Activated effector memory CD4-positive, alpha-beta T cell treated with anti-CD3 and anti-CD28 coated beads, Interleukin-2, amount 50 U/mL, for 16 hours (primary cell): ENCODE measurements around the gene FAM20B.
"Not testable (repeated sequence)": the region's sequence is repeated elsewhere in the genome, so short reads cannot be mapped to it uniquely, and the experiment has no call there.

Experiments
- DNase-seq: peaks from one replicate; pipeline ENCODE4 v3.0.0-alpha.2; 2020

FAM20B gene

DNA sequence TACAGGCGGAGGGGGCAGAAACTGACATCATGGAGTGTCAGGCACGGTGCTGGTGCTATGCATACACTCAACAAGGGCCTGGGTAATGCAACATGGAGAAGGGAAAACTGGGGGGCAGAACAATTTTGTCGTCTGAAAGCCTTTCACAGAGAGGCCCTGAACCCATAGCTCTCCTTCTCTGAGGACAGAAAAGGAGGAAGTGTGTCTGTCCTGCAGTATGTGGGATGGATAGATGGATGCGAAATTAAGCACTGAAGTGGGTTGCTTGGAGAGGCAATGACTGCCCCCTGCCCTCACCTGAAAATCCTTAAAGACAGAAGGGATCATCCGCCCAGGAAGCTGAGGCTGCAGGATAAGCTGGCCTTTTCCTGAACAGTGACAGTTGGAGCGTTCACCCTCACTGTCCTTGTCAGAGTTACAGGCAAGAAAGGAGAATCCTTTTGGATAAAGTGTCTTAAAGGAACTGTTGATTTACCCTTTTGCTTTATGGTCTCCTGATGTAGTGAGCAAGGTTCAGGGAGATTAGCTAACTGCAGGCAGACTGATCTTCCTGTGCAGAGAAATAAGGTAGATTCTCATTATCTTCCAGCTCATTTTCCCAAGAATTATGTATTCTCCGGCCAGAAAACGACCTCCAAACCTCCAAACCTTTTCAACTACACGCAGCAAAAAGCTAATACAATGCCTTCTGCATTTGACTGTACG lies 1.6 kb upstream of the FAM20B start:
- DNase-seq, result no peak

DNA sequence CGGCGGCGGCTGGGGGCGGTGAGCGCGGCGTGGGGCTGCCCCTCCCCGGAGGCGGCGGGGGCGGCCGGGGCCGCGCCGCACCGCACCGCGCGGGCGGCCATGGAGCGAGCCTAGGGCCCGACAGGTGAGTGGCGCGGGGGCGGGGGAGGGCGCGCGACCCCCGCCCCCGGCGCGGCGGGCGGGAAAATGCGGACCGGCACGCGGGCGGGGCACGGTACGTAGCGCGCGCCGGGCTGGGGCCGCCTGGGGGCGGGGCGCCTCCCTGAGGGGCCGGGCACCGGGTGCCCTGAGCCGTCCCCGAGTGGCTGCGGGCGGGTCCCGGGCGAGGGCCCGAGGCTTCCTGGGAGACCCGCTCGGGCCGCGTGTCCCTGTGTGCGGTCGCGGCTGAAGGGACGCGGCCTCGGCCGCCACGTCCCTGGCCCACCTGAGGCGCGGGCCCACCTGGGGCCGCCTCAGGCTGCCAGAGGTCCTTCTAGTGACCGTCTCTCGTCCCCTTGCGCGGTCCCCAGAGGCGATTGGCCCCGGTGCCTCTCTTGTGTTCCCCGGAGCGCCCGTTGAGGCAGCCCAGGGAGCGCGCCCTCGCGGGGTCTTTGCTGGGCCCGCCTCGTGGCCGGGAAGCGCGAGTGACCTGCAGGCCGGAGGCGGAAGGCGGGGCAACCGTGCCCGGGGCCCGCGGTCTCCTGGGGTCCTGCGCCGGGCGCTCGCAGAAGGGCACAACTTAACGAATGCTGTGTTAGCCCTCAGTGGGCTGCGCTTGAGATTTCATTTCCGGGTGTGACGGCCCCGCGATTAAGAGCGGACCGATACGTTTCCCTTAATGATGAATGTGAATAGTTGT lies 500 bp downstream of the FAM20B start:
- DNase-seq, result peak; percentile 91

DNA sequence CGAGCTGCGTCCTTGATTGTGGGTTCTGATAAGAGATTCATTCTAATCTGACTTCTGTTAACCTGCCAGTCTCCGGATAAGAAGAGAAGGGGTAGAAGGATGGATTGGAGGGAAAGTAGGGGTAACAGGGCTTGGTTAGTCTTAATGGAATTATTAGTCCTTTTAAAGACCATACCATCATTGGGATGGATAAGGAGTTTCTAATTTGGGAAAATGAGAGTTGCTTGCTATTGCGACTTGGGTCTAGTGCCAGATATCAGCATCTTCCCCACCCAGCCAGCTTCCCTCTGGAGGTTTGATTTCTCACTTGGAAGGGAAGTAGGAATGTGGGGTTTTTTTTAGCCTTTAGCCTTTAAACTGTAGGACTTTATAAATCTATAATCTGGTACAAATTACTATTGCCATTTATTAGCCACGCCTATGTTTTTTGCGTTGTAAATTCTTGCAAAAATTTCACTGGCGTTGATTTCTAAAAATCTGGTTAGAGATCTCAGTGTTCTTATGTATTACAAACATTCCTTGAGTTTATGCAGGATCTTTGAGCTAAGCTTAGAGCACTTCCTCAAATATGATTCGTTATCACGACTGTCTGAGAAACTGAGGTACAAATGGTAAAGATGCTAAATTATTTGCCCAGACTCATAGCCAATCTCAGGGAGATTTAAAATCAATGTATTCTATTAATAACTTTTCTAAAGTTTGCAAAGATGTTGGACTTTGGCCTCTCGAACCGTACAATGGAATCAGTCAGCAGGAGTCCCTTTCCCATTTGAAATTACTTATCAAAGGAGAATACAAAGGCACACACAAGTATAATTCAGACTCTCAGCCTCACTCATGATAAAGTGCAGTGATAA lies 1.3 kb downstream of the FAM20B start:
- DNase-seq, result no peak

DNA sequence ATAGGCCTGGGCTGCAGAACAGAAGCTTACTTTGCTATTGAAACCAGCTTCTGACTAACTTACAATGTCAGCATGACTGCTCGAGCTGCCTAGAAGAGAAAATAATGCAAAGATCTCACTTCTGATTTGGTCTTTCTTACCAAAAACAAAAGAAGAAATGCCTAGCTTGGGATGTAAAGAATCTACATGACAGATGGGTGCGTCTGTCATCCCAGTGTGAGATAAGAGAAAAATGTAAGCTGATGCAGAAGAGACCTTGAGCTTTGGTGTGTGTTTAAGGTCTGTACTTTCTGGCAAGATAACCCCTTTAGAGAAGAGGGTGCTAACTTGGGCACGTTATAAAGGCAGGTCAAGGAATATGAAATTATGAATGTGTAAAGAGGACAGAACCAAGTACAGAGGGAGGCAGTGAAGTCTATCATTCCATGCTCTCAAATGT lies 3.6 kb downstream of the FAM20B start:
- DNase-seq, result no peak

DNA sequence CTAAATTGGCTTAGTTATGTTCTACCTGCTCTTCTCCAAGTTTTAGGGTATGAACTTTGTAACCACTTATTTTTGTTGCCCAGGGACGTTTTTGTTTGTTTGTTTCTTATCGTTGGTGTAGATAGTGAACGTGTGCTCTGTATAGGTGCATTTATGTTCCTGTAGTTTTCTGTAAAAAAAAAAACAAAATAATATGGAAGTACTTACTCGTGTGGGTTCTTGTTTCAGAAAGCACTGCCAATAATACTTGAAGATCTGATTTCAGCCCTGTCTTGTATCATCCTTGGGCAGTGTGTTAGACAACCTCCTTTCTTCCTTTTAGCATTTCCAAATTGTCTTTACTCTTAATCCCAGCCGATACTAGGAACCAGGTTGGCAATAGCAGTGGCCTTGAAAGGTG lies 4.4 kb downstream of the FAM20B start:
- no peak for DNase-seq

DNA sequence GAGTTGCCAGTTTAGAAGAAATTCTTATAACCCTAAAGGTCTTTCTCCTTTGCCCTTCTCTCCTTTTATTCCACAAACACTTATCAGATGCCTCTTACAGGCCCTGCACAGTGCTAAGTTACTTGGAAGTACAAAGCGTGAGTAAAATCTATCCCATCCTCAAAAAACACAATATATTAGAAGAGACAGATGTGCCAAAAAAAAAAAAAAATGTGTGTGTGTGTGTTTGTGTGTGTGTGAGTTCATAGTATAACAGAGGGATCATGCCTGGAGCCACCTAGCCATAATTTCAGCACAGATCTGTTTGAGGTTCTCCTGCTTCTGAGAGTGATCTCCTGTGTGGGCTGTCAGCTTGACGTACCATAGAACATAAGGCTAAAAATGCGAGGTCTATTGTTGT lies 5.0 kb downstream of the FAM20B start:
- DNase-seq, result no peak

DNA sequence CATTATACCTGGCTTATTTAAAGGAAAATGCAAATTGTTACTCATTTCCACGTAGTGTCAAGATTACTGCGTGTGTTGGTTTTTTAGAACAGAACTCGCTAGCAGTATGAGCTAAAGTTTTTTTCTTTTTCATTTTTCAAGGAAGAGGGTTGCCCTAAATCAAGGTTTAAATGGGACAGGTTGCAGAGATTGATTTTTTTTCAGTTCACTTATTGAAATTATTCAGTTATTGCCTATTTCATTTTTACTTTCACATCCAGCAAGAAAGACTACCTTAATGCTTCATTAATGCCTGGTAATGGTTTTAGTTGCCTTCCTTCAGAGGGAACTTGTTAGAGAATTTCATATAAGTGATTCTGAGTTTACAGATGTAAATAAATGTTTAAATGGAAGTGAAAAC lies 5.6 kb downstream of the FAM20B start:
- DNase-seq, result no peak

DNA sequence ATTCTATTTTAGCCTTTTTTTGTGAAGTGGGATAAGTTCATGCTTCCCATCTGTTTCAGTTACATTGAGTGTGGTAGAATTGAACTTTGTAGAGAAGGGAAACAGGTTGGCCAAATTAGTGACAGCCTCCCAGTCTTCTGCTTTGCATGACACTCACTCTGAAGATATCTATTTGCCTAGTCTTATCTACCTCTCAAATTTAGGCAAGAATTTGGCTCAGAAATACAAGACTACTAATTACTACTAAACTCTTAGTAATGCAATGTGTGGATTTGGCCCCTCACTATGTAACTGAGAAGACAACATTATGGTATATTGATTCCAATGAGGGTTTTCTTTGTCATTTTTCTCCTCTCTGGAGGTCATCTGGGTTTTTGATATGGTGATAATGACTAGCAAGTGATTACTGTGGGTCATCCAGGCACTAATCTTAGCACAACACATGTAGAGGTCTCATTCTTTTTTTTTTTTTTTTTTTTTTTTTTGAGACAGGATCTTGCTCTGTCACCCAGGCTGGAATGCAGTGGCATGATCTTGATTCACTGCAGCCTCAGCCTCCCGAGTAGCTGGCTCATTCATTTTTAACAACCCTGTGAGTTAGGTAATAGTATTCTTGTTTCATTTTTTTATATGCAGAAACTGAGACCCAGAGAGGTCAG lies 6.3 kb downstream of the FAM20B start:
- DNase-seq, result no peak

DNA sequence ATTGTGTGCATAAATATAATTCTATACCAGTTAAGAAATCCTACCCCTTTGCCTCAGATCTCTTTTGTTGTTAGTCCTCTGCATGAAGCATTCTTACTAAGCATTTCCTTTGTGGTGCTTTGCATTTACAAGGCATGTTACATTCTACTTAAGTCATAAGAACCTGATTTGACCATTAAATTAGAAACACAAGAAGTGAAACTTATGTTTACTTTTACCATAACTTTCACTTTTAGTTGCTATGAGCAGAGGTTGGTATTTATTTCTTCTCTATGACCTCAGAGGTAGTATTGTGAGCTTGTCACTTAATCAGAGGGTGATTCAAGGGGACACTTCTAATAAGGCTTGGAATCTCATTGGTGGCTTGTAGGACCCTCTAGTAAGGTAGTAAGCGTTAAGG lies 9.0 kb downstream of the FAM20B start:
- DNase-seq, result no peak

DNA sequence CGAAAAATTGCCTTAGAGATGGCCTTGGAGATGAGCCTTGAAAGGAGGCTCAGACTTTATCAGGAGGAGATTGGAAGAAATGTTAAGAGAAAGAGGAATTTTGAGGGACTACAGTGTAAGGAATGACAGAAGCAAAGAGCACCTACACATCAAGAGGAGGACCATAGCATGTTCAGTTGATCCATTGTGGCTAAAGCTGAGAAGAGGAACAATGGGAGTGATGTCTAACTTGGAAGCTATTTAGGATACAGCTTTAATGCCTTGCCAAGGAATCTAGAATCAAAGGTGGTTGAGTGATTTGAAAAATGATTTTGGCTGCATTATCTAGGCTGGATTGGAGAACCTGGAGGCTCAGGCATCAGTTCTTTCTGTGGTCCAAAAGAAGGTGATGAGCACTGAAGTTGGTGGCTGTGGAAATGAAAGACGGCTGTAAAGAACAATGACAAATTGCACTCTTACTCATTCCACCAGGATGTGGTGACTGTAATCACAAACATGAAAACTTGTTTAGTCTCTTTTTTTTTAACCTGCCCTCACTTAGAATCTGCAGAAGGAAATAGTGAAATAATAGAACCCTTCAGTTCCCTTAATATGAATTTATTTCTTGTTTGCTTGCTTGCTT lies 11.3 kb downstream of the FAM20B start:
- DNase-seq, result no peak

DNA sequence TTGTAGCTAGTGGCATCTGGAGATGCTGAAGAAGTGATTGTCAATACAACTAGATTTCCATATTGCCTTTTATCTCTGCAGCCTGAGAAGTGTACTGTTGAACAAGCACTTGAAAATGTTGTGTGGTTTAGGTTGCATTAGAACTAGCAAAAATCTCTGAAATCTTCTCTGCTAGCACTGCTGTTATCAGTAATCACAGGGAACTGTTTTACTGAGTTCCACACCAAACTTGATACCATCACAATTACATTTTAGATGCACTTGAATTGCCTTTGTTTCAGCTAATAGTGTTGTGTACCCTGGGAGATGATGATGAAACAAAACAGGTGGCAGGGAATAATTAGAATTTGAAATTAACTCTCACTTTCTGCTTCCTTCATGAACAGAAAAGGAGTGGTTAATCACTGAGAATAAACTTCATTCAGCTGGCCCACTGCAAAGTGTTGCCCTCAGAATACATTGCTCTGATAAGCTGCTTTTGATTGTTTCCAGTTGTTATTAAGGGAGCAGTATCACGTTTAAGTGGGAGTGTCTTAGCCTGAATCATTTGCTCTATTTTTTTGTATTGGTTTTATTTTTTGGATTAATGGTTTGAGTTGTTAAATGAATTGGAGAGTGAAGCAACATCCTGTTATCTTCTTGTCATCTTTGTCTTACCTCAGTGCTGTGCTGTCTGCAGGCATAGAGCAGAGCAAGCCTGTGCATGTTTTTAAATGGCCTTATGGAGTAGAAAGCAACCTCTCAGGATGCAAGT lies 13.0 kb downstream of the FAM20B start:
- no peak for DNase-seq

DNA sequence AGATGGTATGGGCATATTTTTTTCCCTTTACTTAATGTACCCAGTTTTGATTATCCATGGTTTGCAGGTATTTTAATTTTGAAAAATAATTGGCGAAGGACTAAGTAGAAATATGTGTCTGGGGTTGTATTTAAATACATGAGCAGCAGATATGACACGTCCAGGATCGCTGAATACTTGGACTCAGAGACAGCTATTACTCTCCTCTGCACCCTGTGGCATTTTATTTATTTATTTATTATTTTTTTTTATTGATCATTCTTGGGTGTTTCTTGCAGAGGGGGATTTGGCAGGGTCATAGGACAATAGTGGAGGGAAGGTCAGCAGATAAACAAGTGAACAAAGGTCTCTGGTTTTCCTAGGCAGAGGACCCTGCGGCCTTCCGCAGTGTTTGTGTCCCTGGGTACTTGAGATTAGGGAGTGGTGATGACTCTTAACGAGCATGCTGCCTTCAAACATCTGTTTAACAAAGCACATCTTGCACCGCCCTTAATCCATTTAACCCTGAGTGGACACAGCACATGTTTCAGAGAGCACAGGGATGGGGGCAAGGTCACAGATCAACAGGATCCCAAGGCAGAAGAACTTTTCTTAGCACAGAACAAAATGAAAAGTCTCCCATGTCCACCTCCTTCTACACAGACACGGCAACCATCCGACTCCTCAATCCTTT lies 13.9 kb downstream of the FAM20B start:
- not testable (repeated sequence) for DNase-seq

DNA sequence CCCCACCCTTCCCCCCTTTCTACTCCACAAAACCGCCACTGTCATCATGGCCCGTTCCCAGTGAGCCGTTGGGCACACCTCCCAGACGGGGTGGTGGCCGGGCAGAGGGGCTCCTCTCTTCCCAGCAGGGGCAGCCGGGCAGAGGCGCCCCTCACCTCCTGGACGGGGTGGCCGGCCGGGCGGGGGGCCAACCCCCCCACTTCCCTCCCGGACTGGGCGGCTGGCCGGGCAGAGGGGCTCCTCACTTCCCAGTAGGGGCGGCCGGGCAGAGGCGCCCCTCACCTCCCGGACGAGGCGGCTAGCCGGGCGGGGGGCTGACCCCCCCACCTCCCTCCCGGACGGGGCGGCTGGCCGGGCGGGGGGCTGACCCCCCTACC lies 14.5 kb downstream of the FAM20B start:
- not testable (repeated sequence) for DNase-seq

DNA sequence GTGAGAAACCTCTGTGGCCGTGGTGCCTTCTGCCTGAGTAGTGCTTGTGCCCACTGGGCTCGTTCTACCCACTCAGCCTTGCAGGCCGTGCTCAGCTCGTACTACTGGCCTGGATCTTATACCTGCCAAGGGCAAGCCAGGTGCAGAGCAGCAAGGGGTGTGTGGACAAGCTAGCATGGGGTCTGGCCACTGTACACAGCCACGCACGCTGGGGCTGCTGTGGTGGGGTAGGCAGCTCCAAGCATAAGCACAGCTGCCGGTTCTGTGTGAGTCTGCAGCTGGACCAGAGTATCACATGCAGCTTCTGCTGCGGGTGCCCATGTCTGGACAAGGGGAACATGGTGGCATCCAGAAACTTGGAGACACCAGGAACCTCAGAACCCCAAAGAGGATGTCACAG lies 16.4 kb downstream of the FAM20B start:
- no peak for DNase-seq

DNA sequence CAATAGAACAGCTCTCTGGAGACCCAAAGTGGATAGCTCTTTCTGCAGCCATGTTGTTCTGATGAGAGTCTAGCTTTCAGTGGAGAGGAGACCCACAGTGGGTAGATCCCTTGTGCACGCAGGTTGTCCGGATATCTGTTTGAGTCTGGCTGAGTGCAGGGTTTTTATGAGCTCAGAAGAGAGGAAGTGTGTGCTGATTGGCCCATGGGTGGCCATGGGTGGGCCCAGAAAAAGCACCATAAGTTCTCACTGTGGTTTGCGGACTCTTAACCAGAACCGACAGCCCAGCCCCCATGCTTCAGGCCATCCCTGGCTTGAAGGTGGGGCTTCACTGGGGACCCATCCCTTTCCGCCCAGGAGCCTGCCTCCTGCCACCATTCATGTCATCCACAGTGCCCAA lies 17.0 kb downstream of the FAM20B start:
- DNase-seq, result no peak

DNA sequence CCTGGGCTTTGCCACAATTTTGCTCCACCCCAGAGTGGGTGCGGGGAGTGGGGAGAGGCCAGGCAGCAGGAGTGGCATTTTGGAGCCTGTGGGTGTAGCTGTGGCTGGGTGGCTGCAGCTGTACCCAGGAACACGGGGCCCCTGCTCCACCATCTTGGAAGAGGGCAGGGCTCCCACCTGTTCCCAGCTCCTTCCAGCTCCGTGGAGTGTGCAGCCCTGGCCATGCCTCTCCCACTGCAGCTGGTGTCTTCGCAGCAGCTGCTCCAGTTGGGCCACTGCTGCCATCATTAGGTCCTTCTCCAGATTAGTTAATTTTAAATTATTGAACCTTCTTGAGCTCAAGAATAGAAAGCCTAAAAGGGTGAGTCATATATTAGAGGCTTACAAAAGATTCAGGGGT lies 17.6 kb downstream of the FAM20B start:
- DNase-seq, result no peak

DNA sequence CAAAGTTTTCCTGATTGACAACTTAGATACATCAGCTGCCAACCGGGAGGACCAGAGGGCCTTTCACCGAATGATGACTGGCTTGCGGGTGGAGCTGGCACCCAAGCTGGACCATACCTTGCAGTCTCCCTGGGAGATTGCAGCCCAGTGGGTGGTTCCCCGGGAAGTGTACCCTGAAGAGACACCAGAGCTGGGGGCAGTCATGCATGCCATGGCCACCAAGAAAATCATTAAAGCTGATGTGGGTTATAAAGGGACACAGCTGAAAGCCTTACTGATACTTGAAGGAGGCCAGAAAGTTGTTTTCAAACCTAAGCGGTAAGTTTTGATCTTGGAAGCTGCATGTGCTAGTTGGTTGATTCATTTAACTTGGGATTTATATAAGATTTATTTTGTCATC lies 18.2 kb downstream of the FAM20B start:
- DNase-seq, result no peak

DNA sequence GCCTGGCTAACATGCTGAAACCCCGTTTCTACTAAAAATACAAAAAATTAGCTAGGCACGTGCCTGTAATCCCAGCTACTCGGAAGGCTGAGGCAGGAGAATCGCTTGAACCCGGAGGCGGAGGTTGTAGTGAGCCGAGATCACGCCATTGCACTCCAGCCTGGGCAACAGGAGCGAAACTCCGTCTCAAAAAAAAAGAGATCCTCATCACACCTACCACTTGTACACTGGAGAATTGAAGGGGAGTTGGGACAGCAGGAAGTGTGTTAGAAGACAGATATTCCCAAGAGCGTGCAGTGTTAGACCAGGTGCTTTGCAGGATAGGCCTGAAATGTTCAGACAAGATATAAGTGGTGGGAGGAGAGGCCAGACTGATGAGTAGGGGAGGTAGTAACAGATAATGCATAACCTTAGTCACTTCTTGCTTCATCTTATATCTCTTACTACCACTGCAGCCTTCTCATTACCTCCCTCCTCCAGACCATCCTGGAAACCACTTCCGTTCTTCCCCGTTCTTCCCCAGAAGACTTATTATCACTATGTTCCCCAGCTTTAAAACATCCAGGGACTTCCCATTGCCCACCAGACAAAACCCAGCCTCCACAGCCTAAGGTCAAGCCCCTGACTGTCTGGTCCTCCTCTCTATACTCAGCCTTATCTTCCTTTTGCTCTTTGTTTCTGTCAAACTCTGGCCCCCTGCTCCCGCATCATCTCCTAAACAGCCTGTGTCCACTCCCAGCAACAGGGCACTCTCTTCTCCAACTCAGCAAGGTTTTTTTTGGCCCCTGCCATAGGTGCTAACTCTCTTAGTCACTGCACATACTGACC lies 21.3 kb downstream of the FAM20B start:
- DNase-seq, result no peak

DNA sequence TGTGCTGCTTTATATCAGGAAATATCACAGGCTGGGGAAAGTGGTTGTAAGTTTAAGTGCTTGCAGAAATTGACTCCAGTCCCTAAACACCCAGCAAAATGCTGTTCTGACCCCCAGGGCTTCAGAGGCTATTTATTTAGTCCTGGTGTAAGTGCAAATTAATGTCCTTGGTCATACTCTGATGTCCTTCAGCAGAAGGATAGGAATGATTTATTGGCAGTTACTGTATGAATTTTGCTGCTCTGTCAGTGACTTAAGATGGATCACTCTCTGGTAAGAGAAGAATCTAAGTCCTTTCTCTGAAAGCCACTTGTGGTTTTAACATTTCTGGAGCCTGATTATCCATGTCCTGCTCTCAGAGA lies 21.9 kb downstream of the FAM20B start:
- DNase-seq, result no peak
